GM12878 (cell line): ENCODE data around the gene RHBDF2. TPM values are rescaled to one million over a fixed set of nuclear protein-coding genes. Genes with fewer than 3 reads are reported as not detected.

Experiments used
- ATAC-seq: fragments of 200-7000 bp; cut with Tn5 transposase; 3 replicates; pipeline ENCODE4 v1.9.1; 2020; ENCODE audit warnings: mild to moderate bottlenecking, moderate library complexity
- BruUV-seq: library from RNA; stranded (reverse); fragments of 400-500 nt; replicated peaks from 2 replicates; lab custom pipeline; 2021; lab: Mats Ljungman, UMichigan
- CTCF ChIA-PET: fragments of 300-600 bp; sonication (Branson Sonifier 250); formaldehyde crosslinking; extraction: SDS; loops from one replicate; lab custom pipeline; 2021; ENCODE audit warnings: inconsistent platforms; lab: Yijun Ruan, JAX
- POLR2A ChIA-PET: fragments of 350-600 bp; formaldehyde crosslinking; extraction: SDS; loops from one replicate; lab custom pipeline; 2021; ENCODE audit warnings: inconsistent platforms; lab: Charles Lee
- RAD21 ChIA-PET: fragments of 300-600 bp; sonication (Branson Sonifier 250); formaldehyde crosslinking; loops from one replicate; lab custom pipeline; 2023; ENCODE audit warnings: antibody characterized with exemption; ENCODE audit not compliant: unreplicated experiment; lab: Charles Lee
- SMC1A ChIA-PET: fragments of 300-600 bp; sonication (Branson Sonifier 250); formaldehyde crosslinking; loops from one replicate; lab custom pipeline; 2023; ENCODE audit not compliant: unreplicated experiment, uncharacterized antibody; lab: Charles Lee
- DNase-seq: peaks from one replicate; pipeline ENCODE4 v3.0.0-alpha.2; 2011; ENCODE audit warnings: low read depth, low spot score
- FAIRE-seq: peaks from 3 replicates; lab custom pipeline; 2011; peaks lifted over from hg19 to GRCh38; lab: Jason Lieb, UNC
- H2AFZ ChIP-seq: 2 replicates; pipeline ENCODE4 v1.6.0; 2011; ENCODE audit warnings: low read depth, low read length, control low read depth; ENCODE audit not compliant: control insufficient read depth
- H3K27ac ChIP-seq: 2 replicates; pipeline ENCODE4 v1.5.1; 2011; ENCODE audit warnings: control low read depth; ENCODE audit not compliant: control insufficient read depth, insufficient read depth
- H3K27me3 ChIP-seq, 2 experiments: replicated peaks in 1 of 2; 2 replicates each; pipeline versions ENCODE4 v1.6.0 to v1.6.1; 2011; ENCODE audit warnings: low read length in 1 of 2; ENCODE audit not compliant: control insufficient read depth in 2 of 2, insufficient read depth in 2 of 2
- H3K36me3 ChIP-seq, 2 experiments: 2 replicates each; pipeline ENCODE4 v1.5.1; 2011; ENCODE audit warnings: low read length in 1 of 2; ENCODE audit not compliant: control insufficient read depth in 2 of 2, insufficient read depth in 2 of 2
- H3K4me1 ChIP-seq: 2 replicates; pipeline ENCODE4 v1.6.1; 2011; ENCODE audit warnings: mild to moderate bottlenecking, low read length, moderate library complexity, mixed read lengths; ENCODE audit not compliant: control insufficient read depth, insufficient read depth
- H3K4me2 ChIP-seq: 2 replicates; pipeline ENCODE4 v1.6.0; 2011; ENCODE audit warnings: control low read depth; ENCODE audit not compliant: control insufficient read depth, insufficient read depth
- H3K4me3 ChIP-seq: fragments of 200-600 bp; sonication (generic); 2 replicates; pipeline ENCODE4 v1.5.1; 2016
- H3K79me2 ChIP-seq: 2 replicates; pipeline ENCODE4 v1.6.0; 2011; ENCODE audit warnings: low read length; ENCODE audit not compliant: control insufficient read depth, insufficient read depth
- H3K9ac ChIP-seq: 2 replicates; pipeline ENCODE4 v1.8.0; 2011; ENCODE audit warnings: low read length, control low read depth, mixed read lengths; ENCODE audit not compliant: control insufficient read depth, insufficient read depth
- H3K9me3 ChIP-seq: replicated peaks from 3 replicates; pipeline ENCODE4 v1.5.1; 2011; ENCODE audit warnings: mild to moderate bottlenecking, low read length; ENCODE audit not compliant: control insufficient read depth, insufficient read depth
- H4K20me1 ChIP-seq: 2 replicates; pipeline ENCODE4 v1.6.0; 2011; ENCODE audit not compliant: control insufficient read depth, insufficient read depth
- CHD4 ChIP-seq: fragments of 200-600 bp; sonication (generic); IDR thresholded peaks from 2 replicates; pipeline ENCODE4 v1.6.1; 2016; ENCODE audit warnings: mild to moderate bottlenecking
- E2F4 ChIP-seq: IDR thresholded peaks from 2 replicates; pipeline ENCODE4 v1.6.1; 2012; ENCODE audit warnings: low read depth, low read length, improper control_type of control experiment
- EZH2 ChIP-seq: IDR thresholded peaks from 2 replicates; pipeline ENCODE4 v1.6.1; 2012; ENCODE audit warnings: low read depth, mild to moderate bottlenecking, control low read depth, inconsistent platforms, low read length, borderline replicate concordance; ENCODE audit not compliant: control insufficient read depth
- HDAC6 ChIP-seq: fragments of 200-600 bp; sonication (generic); IDR thresholded peaks from one replicate; pipeline ENCODE4 v1.8.0; 2017; ENCODE audit warnings: antibody characterized with exemption; ENCODE audit not compliant: unreplicated experiment
- IRF4 ChIP-seq: IDR thresholded peaks from 2 replicates; pipeline ENCODE4 v1.6.1; 2011; ENCODE audit warnings: low read depth, low read length
- NKRF ChIP-seq: fragments of 450-650 bp; conservative IDR thresholded peaks from 2 replicates; pipeline ENCODE4 v1.6.1; 2017; ENCODE audit warnings: mild to moderate bottlenecking, moderate library complexity
- NR2F1 ChIP-seq: fragments of 450-650 bp; conservative IDR thresholded peaks from 2 replicates; pipeline ENCODE4 v1.6.1; 2017; ENCODE audit warnings: mild to moderate bottlenecking
- REST ChIP-seq: IDR thresholded peaks from 2 replicates; pipeline ENCODE4 v1.6.1; 2012; ENCODE audit warnings: mild to moderate bottlenecking, low read depth, low read length
- YY1 ChIP-seq: IDR thresholded peaks from 2 replicates; pipeline ENCODE4 v1.6.1; 2011; ENCODE audit warnings: low read depth, mild to moderate bottlenecking, low read length
- ZNF687 ChIP-seq: fragments of 450-650 bp; IDR thresholded peaks from 2 replicates; pipeline ENCODE4 v1.6.1; 2017; ENCODE audit warnings: mild to moderate bottlenecking, moderate library complexity
- WGBS: methylation state at CpG from one replicate; pipeline ENCODE4 v1.1.6; 2016; ENCODE audit warnings: low lambda C conversion rate; ENCODE audit not compliant: insufficient replicate concordance, insufficient coverage; ENCODE audit errors: missing lambda C conversion rate; 5-methylcytosine and 5-hydroxymethylcytosine counted together
- in situ Hi-C: fragments of 300-500 bp; cut with MboI; formaldehyde crosslinking; loops from 9 replicates; pipeline ENCODE4 v1.14.3; 2018; ENCODE audit warnings: mixed read lengths
- intact Hi-C: fragments of 100-400 bp; cut with micrococcal nuclease; formaldehyde crosslinking; loops from one replicate; pipeline ENCODE4 v1.14.2; 2022; ENCODE audit not compliant: unreplicated experiment
- polyA plus RNA-seq, 11 experiments: library from polyadenylated mRNA; depleted of rRNA in 4 of 11; unstranded in 6 of 11; stranded (reverse) in 5 of 11; fragments of >200 nt; fragmentation: Nextera tagmentation in 4 of 11; fragmentation: Illumina TruSeq in 1 of 11; extraction: Ambion mirVana in 4 of 11; extraction: Trizol in 1 of 11; gene quantifications; 1 replicate in 1 of 11; 2 replicates in 10 of 11; pipeline versions ENCODE4 v1.2.1 to v1.2.3, GENCODE V29; 2011 to 2016; ENCODE audit warnings: inconsistent platforms in 2 of 11, missing spikeins in 2 of 11, low read depth in 1 of 11
- total RNA-seq, 4 experiments: library from RNA; depleted of rRNA in 3 of 4; stranded (reverse); fragments of >200 nt in 3 of 4; fragmentation: Illumina TruSeq in 1 of 4; extraction: Trizol in 1 of 4; gene quantifications; 2 replicates each; pipeline versions ENCODE4 v1.2.1 to v1.2.3, GENCODE V29; 2013 to 2021

RHBDF2 gene
- total and polyA plus RNA-seq, 10 of the 15 experiments (the other 5 are each of a cell fraction or from before 2014, with no cell fraction given), result 0.97 to 43.0 (median 18.7) TPM

- no peak overlapping the region; the same call in 1 of the 2 replicates for H3K4me2 ChIP-seq
- TF ChIP-seq CHD4, result no peak
- no peak for TF ChIP-seq E2F4
- 0 out of 2 replicates have a peak, but pooled peaks have one; percentile 26 for TF ChIP-seq NR2F1
- TF ChIP-seq YY1, result no peak
- TF ChIP-seq NKRF, result no peak
- TF ChIP-seq IRF4, result no peak
- 0 out of 2 replicates have a peak, but pooled peaks have one; percentile 18 for TF ChIP-seq ZNF687
- no peak for TF ChIP-seq EZH2
- TF ChIP-seq HDAC6, result no peak
- no peak for TF ChIP-seq REST
Measured at GRCh38 chr17:76548378-76549214, 47.4 kb upstream of the RHBDF2 start.

More at GRCh38 chr17:76548378-76549214, 47.4 kb upstream of the RHBDF2 start:
- Histone ChIP-seq H3K79me2 (no peaks in the 10 kb centered on the region), H3K4me1 (no peaks in the 10 kb centered on the region; the same call in 1 of the 2 replicates), H3K9ac (peak overlapping the region; percentile 1), H3K27ac (no peak overlapping the region), H4K20me1 (no peaks in the 10 kb centered on the region), H3K4me3 (no peak overlapping the region), H2AFZ (no peak overlapping the region), H3K27me3 (peaks cover 0 to under 1% of the 10 kb centered on the region in 2 experiments; a peak in 2 of 4 replicates), H3K36me3 (no peaks in the 10 kb centered on the region; a peak in 1 of 4 replicates), H3K9me3 (no peaks in the 10 kb centered on the region)
- 44% methylated on average over 9 of the region's 9 CpGs for WGBS
- ChIA-PET RAD21 (interaction anchor here (0.8 to 2.5 kb wide), 4 partner anchors 10 to 24 kb away, joined by 3 to 15 read pairs (median 3); no protein-coding TSS in a partner anchor), CTCF (interaction anchor here (1.0 to 2.4 kb wide), 8 partner anchors 12 to 133 kb away, joined by 3 to 19 read pairs (median 4); no protein-coding TSS in a partner anchor), POLR2A (interaction anchor here (1.0 to 1.2 kb wide), 2 partner anchors 9 to 11 kb away, joined by 3 to 4 read pairs; no protein-coding TSS in a partner anchor), SMC1A (interaction anchor here (0.5 to 1.4 kb wide), 5 partner anchors 9 to 330 kb away, joined by 3 to 4 read pairs (median 3); no protein-coding TSS in a partner anchor)
- no peak for DNase-seq
- in situ Hi-C loops (no loop called here), intact Hi-C loops (no loop called here)
- BruUV-seq, result no TSS peak
- peak; percentile 53 for ATAC-seq
- no peak for FAIRE-seq
